Measurements from ENCODE around the gene POU3F1.

POU3F1 gene

GRCh38 chr1:38068980-38069340 lies 22.4 kb upstream of the POU3F1 start:
- no peak overlapping the region for H3K4me3 ChIP-seq (ENCODE audit: low read depth, low read length, poor library complexity, severe bottlenecking)
- no peaks in the 10 kb centered on the region; the same call in none of the 2 replicates for H3K27me3 ChIP-seq (ENCODE audit: insufficient read depth, low read length)
- no peaks in the 10 kb centered on the region for H3K4me1 ChIP-seq (ENCODE audit: insufficient read depth, low read length, severe bottlenecking)
- no peaks in the 10 kb centered on the region for H3K79me2 ChIP-seq (ENCODE audit: insufficient read depth, low read length)
- no peak overlapping the region for H3K9ac ChIP-seq (ENCODE audit: low read length)
- H3K27ac ChIP-seq (ENCODE audit: low read depth, low read length, poor library complexity, severe bottlenecking), result no peak overlapping the region
- H3K9me2 ChIP-seq (ENCODE audit: low read depth, low read length), result no peaks in the 10 kb centered on the region
- no peaks in the 10 kb centered on the region for H3F3A ChIP-seq (ENCODE audit: insufficient read depth, low read length)
- H2AFZ ChIP-seq (ENCODE audit: low read length), result no peak overlapping the region
- TF ChIP-seq CTCF (IDR thresholded peaks at IDR 0.05; ENCODE audit: low read length), result no peak
- no peak for TF ChIP-seq EZH2 (IDR thresholded peaks at IDR 0.05; ENCODE audit: borderline replicate concordance, low read length)
- H3K9me3 ChIP-seq (ENCODE audit: low read length), result no peaks in the 10 kb centered on the region
- H3K4me2 ChIP-seq (ENCODE audit: low read length), result no peak overlapping the region
- H3K36me3 ChIP-seq (ENCODE audit: insufficient read depth, low read length), result no peaks in the 10 kb centered on the region
- no peaks in the 10 kb centered on the region for H4K20me1 ChIP-seq (ENCODE audit: insufficient read depth, low read length)

- Histone ChIP-seq H3K4me2 (ENCODE audit: low read length) (no peak overlapping the region), H4K20me1 (ENCODE audit: insufficient read depth, low read length) (no peaks in the 10 kb centered on the region), H3K36me3 (ENCODE audit: insufficient read depth, low read length) (no peaks in the 10 kb centered on the region)
Observed at GRCh38 chr1:38068220-38068979, 21.8 kb upstream of the POU3F1 start.

GRCh38 chr1:38064197-38064903 lies 17.8 kb upstream of the POU3F1 start:
- Histone ChIP-seq H2AFZ (ENCODE audit: low read length) (no peak overlapping the region), H3K27me3 (ENCODE audit: insufficient read depth, low read length) (no peaks in the 10 kb centered on the region; the same call in none of the 2 replicates), H3K4me2 (ENCODE audit: low read length) (no peak overlapping the region), H3K9me3 (ENCODE audit: low read length) (no peaks in the 10 kb centered on the region), H3K79me2 (ENCODE audit: insufficient read depth, low read length) (no peaks in the 10 kb centered on the region), H3K9ac (ENCODE audit: low read length) (no peak overlapping the region), H3K36me3 (ENCODE audit: insufficient read depth, low read length) (no peaks in the 10 kb centered on the region), H4K20me1 (ENCODE audit: insufficient read depth, low read length) (no peaks in the 10 kb centered on the region), H3K27ac (ENCODE audit: low read depth, low read length, poor library complexity, severe bottlenecking) (no peak overlapping the region), H3K9me2 (ENCODE audit: low read depth, low read length) (no peaks in the 10 kb centered on the region), H3F3A (ENCODE audit: insufficient read depth, low read length) (no peaks in the 10 kb centered on the region), H3K4me1 (ENCODE audit: insufficient read depth, low read length, severe bottlenecking) (no peaks in the 10 kb centered on the region), H3K4me3 (ENCODE audit: low read depth, low read length, poor library complexity, severe bottlenecking) (no peak overlapping the region)
- TF ChIP-seq CTCF (IDR thresholded peaks at IDR 0.05; ENCODE audit: low read length) (no peak), EZH2 (IDR thresholded peaks at IDR 0.05; ENCODE audit: borderline replicate concordance, low read length) (no peak)

More at GRCh38 chr1:38068220-38068979, 21.8 kb upstream of the POU3F1 start:
- H3K27ac ChIP-seq (ENCODE audit: low read depth, low read length, poor library complexity, severe bottlenecking), result no peak overlapping the region
- no peak overlapping the region for H2AFZ ChIP-seq (ENCODE audit: low read length)
- H3F3A ChIP-seq (ENCODE audit: insufficient read depth, low read length), result no peaks in the 10 kb centered on the region
- H3K9me3 ChIP-seq (ENCODE audit: low read length), result no peaks in the 10 kb centered on the region
- no peaks in the 10 kb centered on the region; the same call in none of the 2 replicates for H3K27me3 ChIP-seq (ENCODE audit: insufficient read depth, low read length)
- H3K4me3 ChIP-seq (ENCODE audit: low read depth, low read length, poor library complexity, severe bottlenecking), result no peak overlapping the region
- H3K4me1 ChIP-seq (ENCODE audit: insufficient read depth, low read length, severe bottlenecking), result no peaks in the 10 kb centered on the region
- H3K9me2 ChIP-seq (ENCODE audit: low read depth, low read length), result no peaks in the 10 kb centered on the region
- H3K9ac ChIP-seq (ENCODE audit: low read length), result no peak overlapping the region
- H3K79me2 ChIP-seq (ENCODE audit: insufficient read depth, low read length), result no peaks in the 10 kb centered on the region
- no peak for TF ChIP-seq CTCF (IDR thresholded peaks at IDR 0.05; ENCODE audit: low read length)
- no peak for TF ChIP-seq EZH2 (IDR thresholded peaks at IDR 0.05; ENCODE audit: borderline replicate concordance, low read length)
